ENCODE measurements around the gene MROH2A. TPM values are rescaled to one million over a fixed set of nuclear protein-coding genes. Genes with fewer than 3 reads are reported as not detected.

Gene MROH2A
- total and polyA plus RNA-seq, 9 of the 15 experiments (the other 6 are each of a cell fraction or from before 2014, with no cell fraction given): 0.03 TPM; not detected in 8

DNA sequence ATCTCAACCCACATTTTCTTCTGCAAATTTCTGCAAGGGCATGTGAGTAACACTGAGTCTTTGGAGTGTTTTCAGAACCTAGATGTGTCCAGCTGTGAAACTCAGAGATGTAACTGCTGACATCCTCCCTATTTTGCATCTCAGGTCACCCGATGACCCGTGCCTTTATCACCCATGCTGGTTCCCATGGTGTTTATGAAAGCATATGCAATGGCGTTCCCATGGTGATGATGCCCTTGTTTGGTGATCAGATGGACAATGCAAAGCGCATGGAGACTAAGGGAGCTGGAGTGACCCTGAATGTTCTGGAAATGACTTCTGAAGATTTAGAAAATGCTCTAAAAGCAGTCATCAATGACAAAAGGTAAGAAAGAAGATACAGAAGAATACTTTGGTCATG is 10.1 kb upstream of the MROH2A start:
- Histone ChIP-seq H3K4me2 (ENCODE audit: insufficient read depth, low read length) (no peak overlapping the region), H3K9me1 (ENCODE audit: control insufficient read depth, insufficient read depth, low read length) (no peaks in the 10 kb centered on the region), H3K4me3 (no peak overlapping the region), H3K9me3 (replicated peaks; ENCODE audit: control insufficient read depth, insufficient read depth, low read depth, low read length) (no peaks in the 10 kb centered on the region), H3K27me3 (ENCODE audit: control insufficient read depth in 2 of 2, insufficient read depth in 2 of 2, low read length in 2 of 2) (peaks cover 0 to 13% of the 10 kb centered on the region in 2 experiments; a peak in 3 of 5 replicates), H3K27ac (ENCODE audit: extremely low read depth, low read depth, low read length) (no peak overlapping the region), H3K79me2 (ENCODE audit: control insufficient read depth, insufficient read depth, low read length) (no peaks in the 10 kb centered on the region), H3K4me1 (replicated peaks in 1 of 2; ENCODE audit: control insufficient read depth in 2 of 2, insufficient read depth in 2 of 2, low read length in 2 of 2) (no peaks in the 10 kb centered on the region), H3K36me3 (ENCODE audit: control insufficient read depth, insufficient read depth, low read length) (no peaks in the 10 kb centered on the region), H4K20me1 (replicated peaks; ENCODE audit: control insufficient read depth, insufficient read depth, low read length) (no peaks in the 10 kb centered on the region), H3K9ac (ENCODE audit: insufficient read depth in 1 of 2, low read depth in 2 of 2, low read length in 2 of 2) (no peak overlapping the region), H2AFZ (ENCODE audit: low read depth, low read length) (no peak overlapping the region)
- in situ Hi-C loops (cut with MboI) (no loop called here), intact Hi-C loops (cut with micrococcal nuclease) (no loop called here)
- ChIA-PET POLR2A (no interaction called here), CTCF (ENCODE audit: low intra/inter-chr PET ratio) (no interaction called here)
- WGBS (ENCODE audit: insufficient coverage, low coverage, missing lambda C conversion rate): 0% methylated on average over 4 of the region's 4 CpGs
- no peak for FAIRE-seq
- TF ChIP-seq RB1 (IDR thresholded peaks at IDR 0.05; ENCODE audit: low read depth) (no peak), SRF (CRISPR knock-in tag; IDR thresholded peaks at IDR 0.05) (no peak), ZNF239 (CRISPR knock-in tag; IDR thresholded peaks at IDR 0.05) (no peak), PRPF4 (IDR thresholded peaks at IDR 0.05; ENCODE audit: insufficient read depth, low read depth, low read length, poor library complexity, severe bottlenecking) (no peak), E2F3 (CRISPR knock-in tag; IDR thresholded peaks at IDR 0.05) (no peak), ELF1 (tag; IDR thresholded peaks at IDR 0.05) (no peak), HDAC3 (IDR thresholded peaks at IDR 0.05; ENCODE audit: borderline replicate concordance, partially characterized antibody) (no peak)
- TF ChIP-seq, protein P1, sequence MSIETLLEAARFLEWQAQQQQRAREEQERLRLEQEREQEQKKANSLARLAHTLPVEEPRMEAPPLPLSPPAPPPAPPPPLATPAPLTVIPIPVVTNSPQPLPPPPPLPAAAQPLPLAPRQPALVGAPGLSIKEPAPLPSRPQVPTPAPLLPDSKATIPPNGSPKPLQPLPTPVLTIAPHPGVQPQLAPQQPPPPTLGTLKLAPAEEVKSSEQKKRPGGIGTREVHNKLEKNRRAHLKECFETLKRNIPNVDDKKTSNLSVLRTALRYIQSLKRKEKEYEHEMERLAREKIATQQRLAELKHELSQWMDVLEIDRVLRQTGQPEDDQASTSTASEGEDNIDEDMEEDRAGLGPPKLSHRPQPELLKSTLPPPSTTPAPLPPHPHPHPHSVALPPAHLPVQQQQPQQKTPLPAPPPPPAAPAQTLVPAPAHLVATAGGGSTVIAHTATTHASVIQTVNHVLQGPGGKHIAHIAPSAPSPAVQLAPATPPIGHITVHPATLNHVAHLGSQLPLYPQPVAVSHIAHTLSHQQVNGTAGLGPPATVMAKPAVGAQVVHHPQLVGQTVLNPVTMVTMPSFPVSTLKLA (conservative IDR thresholded peaks at IDR 0.05): no peak
- no peak for ATAC-seq
- no peak for DNase-seq (ENCODE audit: extremely low read depth in 1 of 4, low spot score in 3 of 4)
- BruUV-seq (replicated peaks): no TSS peak
